HEK293 (cell line): ENCODE data around the gene BLTP3B.
"Not testable (repeated sequence)": the region's sequence is repeated elsewhere in the genome, so short reads cannot be mapped to it uniquely, and the experiment has no call there.

Experiments used
- CTCF ChIA-PET: fragments of 350-600 bp; formaldehyde crosslinking; extraction: SDS; loops from one replicate; lab custom pipeline; 2021; ENCODE audit warnings: antibody characterized with exemption; lab: Yijun Ruan, JAX
- POLR2A ChIA-PET: fragments of 300-600 bp; formaldehyde crosslinking; extraction: SDS; loops from one replicate; lab custom pipeline; 2020; ENCODE audit warnings: antibody characterized with exemption, inconsistent platforms; lab: Yijun Ruan, JAX
- H3K27ac ChIP-seq: fragments of 200-500 bp; sonication (Bioruptor generic); 2 replicates; pipeline ENCODE4 v1.5.1; 2014; ENCODE audit warnings: low read depth, low read length, control low read depth, inconsistent platforms; ENCODE audit errors: extremely low read depth
- H3K36me3 ChIP-seq, 2 experiments: fragments of 200-500 bp in 1 of 2; sonication (Bioruptor generic) in 1 of 2; 1 replicate in 1 of 2; 2 replicates in 1 of 2; pipeline ENCODE4 v1.5.1; 2014 to 2017; ENCODE audit warnings: inconsistent platforms in 2 of 2, low read length in 2 of 2; ENCODE audit not compliant: control insufficient read depth in 2 of 2, insufficient read depth in 1 of 2
- H3K4me1 ChIP-seq: fragments of 200-500 bp; sonication (Bioruptor generic); 2 replicates; pipeline ENCODE4 v1.5.1; 2014; ENCODE audit warnings: mild to moderate bottlenecking, low read length, inconsistent platforms; ENCODE audit not compliant: control insufficient read depth, insufficient read depth
- H3K4me3 ChIP-seq: 2 replicates; pipeline ENCODE4 v1.5.1; 2011; ENCODE audit warnings: low read depth, mild to moderate bottlenecking, control low read depth, low read length, moderate library complexity
- H3K9me3 ChIP-seq: fragments of 200-500 bp; sonication (Bioruptor generic); 2 replicates; pipeline ENCODE4 v1.5.1; 2014; ENCODE audit warnings: low read depth, low read length, inconsistent platforms; ENCODE audit not compliant: control insufficient read depth, insufficient read depth
- KLF8 ChIP-seq: fragments of 450-650 bp; formaldehyde crosslinking; IDR thresholded peaks from 2 replicates; pipeline ENCODE4 v1.5.1; 2016; ENCODE audit warnings: missing biosample characterization, missing genetic modification characterization
- SCRT2 ChIP-seq: fragments of 450-650 bp; formaldehyde crosslinking; IDR thresholded peaks from 2 replicates; pipeline ENCODE4 v1.5.1; 2016; ENCODE audit warnings: missing biosample characterization, missing genetic modification characterization
- SP2 ChIP-seq: fragments of 450-650 bp; formaldehyde crosslinking; IDR thresholded peaks from 2 replicates; pipeline ENCODE4 v1.5.1; 2016; ENCODE audit warnings: missing biosample characterization, missing genetic modification characterization
- SP7 ChIP-seq: fragments of 450-650 bp; formaldehyde crosslinking; IDR thresholded peaks from 2 replicates; pipeline ENCODE4 v1.5.1; 2016; ENCODE audit warnings: missing biosample characterization, missing genetic modification characterization
- ZNF239 ChIP-seq: fragments of 450-650 bp; formaldehyde crosslinking; IDR thresholded peaks from 2 replicates; pipeline ENCODE4 v1.5.1; 2016; ENCODE audit warnings: missing biosample characterization, missing genetic modification characterization
- ZNF335 ChIP-seq: fragments of 450-650 bp; formaldehyde crosslinking; conservative IDR thresholded peaks from 2 replicates; pipeline ENCODE4 v1.5.1; 2016; ENCODE audit warnings: missing biosample characterization, missing genetic modification characterization
- ZSCAN30 ChIP-seq: fragments of 450-650 bp; IDR thresholded peaks from 2 replicates; pipeline ENCODE4 v1.5.1; 2018; ENCODE audit warnings: missing biosample characterization, mild to moderate bottlenecking, missing genetic modification characterization, moderate library complexity
- TF ChIP-seq, protein P1 (sequence below): fragments of 450-650 bp; formaldehyde crosslinking; IDR thresholded peaks from 2 replicates; pipeline ENCODE4 v1.5.1; 2016; ENCODE audit warnings: missing biosample characterization, missing genetic modification characterization
- TF ChIP-seq, protein P2 (sequence below): fragments of 450-650 bp; formaldehyde crosslinking; IDR thresholded peaks from 2 replicates; pipeline ENCODE4 v1.5.1; 2016; ENCODE audit warnings: missing biosample characterization, missing genetic modification characterization
- TF ChIP-seq, protein P3 (sequence below): fragments of 450-650 bp; formaldehyde crosslinking; conservative IDR thresholded peaks from 2 replicates; pipeline ENCODE4 v1.5.1; 2016; ENCODE audit warnings: low read depth, missing biosample characterization, missing genetic modification characterization

The BLTP3B gene

DNA sequence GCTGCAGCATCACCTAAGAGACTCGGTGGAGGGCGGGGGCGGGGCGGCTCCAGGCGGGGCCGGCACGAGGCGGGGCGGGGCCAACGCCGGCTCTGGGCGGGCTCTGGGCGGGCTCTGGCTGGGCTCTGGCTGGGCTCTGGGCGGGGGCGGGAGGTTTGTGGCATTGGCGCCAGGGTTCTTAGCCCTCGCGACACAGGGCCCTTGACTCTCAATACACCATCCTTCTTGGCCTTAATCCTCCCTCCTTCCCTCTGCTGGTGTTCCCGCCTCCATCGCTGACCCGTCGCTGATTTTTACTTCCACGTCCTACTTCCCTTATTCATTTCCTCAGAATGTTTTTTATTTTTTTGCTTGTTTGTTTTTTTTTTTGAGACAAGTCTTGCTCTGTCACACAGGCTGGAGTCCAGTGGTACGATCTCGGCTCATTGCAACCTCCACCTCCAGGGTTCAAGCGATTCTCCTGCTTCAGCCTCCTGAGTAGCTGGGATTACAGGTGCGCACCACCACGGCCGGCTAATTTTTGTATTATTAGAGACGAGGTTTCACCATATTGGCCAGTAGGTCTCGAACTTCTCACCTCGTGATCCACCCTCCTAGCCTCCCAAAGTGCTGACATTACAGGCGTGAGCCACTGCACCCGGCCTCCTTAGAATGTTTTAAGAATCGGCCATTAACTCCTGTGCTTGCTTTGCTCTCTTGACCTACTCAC, at the start of gene BLTP3B (continued):
- TF ChIP-seq, protein P1, sequence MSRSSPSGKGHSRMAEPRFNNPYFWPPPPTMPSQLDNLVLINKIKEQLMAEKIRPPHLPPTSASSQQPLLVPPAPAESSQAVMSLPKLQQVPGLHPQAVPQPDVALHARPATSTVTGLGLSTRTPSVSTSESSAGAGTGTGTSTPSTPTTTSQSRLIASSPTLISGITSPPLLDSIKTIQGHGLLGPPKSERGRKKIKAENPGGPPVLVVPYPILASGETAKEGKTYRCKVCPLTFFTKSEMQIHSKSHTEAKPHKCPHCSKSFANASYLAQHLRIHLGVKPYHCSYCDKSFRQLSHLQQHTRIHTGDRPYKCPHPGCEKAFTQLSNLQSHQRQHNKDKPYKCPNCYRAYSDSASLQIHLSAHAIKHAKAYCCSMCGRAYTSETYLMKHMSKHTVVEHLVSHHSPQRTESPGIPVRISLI (tag by site-specific recombination): peak; percentile 68; the same call in 1 of the 2 replicates
- TF ChIP-seq ZNF335 (tag by site-specific recombination) (peak; percentile 75), SP7 (tag by site-specific recombination) (peak; percentile 74; the same call in 1 of the 2 replicates), ZSCAN30 (tag by site-specific recombination) (no peak), KLF8 (tag by site-specific recombination) (peak; percentile 63; the same call in 1 of the 2 replicates), SP2 (tag by site-specific recombination) (peak; percentile 82)
- TF ChIP-seq, protein P2, sequence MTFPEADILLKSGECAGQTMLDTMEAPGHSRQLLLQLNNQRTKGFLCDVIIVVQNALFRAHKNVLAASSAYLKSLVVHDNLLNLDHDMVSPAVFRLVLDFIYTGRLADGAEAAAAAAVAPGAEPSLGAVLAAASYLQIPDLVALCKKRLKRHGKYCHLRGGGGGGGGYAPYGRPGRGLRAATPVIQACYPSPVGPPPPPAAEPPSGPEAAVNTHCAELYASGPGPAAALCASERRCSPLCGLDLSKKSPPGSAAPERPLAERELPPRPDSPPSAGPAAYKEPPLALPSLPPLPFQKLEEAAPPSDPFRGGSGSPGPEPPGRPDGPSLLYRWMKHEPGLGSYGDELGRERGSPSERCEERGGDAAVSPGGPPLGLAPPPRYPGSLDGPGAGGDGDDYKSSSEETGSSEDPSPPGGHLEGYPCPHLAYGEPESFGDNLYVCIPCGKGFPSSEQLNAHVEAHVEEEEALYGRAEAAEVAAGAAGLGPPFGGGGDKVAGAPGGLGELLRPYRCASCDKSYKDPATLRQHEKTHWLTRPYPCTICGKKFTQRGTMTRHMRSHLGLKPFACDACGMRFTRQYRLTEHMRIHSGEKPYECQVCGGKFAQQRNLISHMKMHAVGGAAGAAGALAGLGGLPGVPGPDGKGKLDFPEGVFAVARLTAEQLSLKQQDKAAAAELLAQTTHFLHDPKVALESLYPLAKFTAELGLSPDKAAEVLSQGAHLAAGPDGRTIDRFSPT (tag by site-specific recombination): peak; percentile 63
- TF ChIP-seq, protein P3, sequence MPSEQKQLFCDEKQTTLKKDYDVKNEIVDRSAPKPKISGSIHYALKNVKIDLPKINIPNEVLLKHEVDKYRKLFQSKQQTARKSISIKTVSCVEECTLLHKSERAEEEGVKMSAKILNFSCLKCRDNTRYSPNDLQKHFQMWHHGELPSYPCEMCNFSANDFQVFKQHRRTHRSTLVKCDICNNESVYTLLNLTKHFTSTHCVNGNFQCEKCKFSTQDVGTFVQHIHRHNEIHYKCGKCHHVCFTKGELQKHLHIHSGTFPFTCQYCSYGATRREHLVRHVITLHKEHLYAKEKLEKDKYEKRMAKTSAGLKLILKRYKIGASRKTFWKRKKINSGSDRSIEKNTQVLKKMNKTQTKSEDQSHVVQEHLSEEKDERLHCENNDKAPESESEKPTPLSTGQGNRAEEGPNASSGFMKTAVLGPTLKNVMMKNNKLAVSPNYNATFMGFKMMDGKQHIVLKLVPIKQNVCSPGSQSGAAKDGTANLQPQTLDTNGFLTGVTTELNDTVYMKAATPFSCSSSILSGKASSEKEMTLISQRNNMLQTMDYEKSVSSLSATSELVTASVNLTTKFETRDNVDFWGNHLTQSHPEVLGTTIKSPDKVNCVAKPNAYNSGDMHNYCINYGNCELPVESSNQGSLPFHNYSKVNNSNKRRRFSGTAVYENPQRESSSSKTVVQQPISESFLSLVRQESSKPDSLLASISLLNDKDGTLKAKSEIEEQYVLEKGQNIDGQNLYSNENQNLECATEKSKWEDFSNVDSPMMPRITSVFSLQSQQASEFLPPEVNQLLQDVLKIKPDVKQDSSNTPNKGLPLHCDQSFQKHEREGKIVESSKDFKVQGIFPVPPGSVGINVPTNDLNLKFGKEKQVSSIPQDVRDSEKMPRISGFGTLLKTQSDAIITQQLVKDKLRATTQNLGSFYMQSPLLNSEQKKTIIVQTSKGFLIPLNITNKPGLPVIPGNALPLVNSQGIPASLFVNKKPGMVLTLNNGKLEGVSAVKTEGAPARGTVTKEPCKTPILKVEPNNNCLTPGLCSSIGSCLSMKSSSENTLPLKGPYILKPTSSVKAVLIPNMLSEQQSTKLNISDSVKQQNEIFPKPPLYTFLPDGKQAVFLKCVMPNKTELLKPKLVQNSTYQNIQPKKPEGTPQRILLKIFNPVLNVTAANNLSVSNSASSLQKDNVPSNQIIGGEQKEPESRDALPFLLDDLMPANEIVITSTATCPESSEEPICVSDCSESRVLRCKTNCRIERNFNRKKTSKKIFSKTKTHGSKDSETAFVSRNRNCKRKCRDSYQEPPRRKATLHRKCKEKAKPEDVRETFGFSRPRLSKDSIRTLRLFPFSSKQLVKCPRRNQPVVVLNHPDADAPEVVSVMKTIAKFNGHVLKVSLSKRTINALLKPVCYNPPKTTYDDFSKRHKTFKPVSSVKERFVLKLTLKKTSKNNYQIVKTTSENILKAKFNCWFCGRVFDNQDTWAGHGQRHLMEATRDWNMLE (tag by site-specific recombination): 0 out of 2 replicates have a peak, but pooled peaks have one; percentile 31

DNA sequence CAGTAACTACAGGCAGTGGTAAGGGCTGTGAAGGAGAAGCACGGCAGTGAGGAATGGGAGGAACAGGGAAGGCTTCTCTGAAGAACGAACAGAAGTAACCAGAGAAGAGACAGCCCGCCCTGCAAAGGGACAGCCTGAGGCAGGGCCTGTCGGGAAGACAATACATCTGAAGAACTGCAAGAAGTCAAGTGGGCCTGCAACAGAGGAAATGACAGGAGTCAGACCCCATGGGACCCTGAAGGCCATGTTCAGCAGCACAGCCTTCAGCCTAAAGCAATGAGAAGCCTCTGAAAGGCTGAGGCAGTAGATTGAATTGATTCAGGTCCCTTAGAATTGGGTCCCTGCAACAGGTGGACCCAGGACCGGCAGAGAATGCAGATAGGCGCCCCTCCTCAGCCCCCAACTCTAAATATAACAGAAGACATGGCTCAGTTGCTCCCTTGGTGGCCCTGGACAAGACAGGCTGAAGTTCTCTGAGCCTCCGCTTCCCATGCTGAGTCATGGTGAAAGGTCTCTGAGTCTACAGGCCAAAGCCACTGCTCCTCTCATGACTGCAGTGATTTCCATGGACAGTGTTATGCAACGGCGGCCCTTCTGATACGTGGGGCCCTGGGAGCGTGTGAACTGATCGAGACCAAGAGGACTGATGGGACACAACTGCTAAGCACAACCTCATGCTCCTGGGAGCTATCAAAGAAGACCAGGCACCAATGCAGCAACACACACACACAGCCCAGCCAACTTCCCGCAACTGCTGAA, 47.1 kb upstream of the BLTP3B start:
- H3K27ac ChIP-seq: no peak overlapping the region
- ChIA-PET CTCF (no interaction called here), POLR2A (no interaction called here)
- TF ChIP-seq SCRT2 (tag by site-specific recombination) (peak; percentile 61), ZNF239 (no peak)
- no peak overlapping the region for H3K4me3 ChIP-seq
- no peaks in the 10 kb centered on the region for H3K4me1 ChIP-seq
- H3K36me3 ChIP-seq: peaks cover 0 to 6% of the 10 kb centered on the region in 2 experiments; a peak in 1 of 3 replicates
- H3K9me3 ChIP-seq: no peaks in the 10 kb centered on the region

DNA sequence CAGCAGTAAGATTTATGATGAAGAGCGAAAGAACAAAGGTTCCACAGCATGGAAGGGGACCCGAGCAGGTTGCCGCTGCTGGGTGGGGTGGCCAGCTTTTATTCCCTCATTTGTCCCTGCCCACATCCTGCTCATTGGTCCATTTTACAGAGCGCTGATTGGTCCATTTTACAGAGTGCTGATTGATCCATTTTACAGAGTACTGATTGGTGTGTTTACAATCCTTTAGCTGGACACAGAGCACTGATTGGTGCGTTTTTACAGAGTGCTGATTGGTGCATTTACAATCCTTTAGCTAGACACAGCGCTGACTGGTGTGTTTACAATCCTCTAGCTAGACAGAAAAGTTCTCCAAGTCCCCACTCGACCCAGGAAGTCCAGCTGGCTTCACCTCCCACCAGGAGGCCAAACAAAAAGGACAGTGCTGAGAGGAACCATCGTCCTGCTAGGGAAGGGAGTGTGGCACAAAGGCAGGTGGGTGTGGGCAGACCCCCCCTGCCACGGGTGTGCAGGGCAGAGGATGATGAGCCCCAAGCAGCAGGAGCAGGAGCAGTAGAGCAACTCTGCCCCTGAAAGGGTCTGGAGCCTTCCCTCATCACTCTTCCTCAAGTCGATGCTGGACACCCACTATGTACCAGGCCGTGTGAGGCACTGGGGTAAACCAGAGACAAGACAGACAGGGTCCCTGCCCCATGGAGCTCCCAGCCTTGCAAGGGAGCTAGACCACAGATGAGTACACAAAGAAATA, 46.4 kb upstream of the BLTP3B start:
- POLR2A ChIA-PET, H3K9me3 ChIP-seq, H3K4me1 ChIP-seq, H3K27ac ChIP-seq, H3K36me3 ChIP-seq, H3K4me3 ChIP-seq: not testable (repeated sequence)
- CTCF ChIA-PET: interaction anchor here (1.5 kb wide), 1 partner anchor 34 kb away, joined by 5 read pairs; no protein-coding TSS in a partner anchor
